Panc1 (cell line): ENCODE data around the gene RXRG. TPM values are rescaled to one million over a fixed set of nuclear protein-coding genes. Genes with fewer than 3 reads are reported as not detected.

Experiments used
- ATAC-seq: fragments of 200-7000 bp; cut with Tn5 transposase; 2 replicates; pipeline ENCODE4 v1.9.1; 2020; ENCODE audit warnings: mild to moderate bottlenecking, moderate library complexity
- BruUV-seq: library from RNA; stranded (reverse); fragments of 400-500 nt; replicated peaks from 2 replicates; lab custom pipeline; 2021; lab: Mats Ljungman, UMichigan
- CTCF ChIA-PET: fragments of 300-600 bp; sonication (Branson Sonifier 250); formaldehyde crosslinking; loops from one replicate; lab custom pipeline; 2022; ENCODE audit warnings: antibody characterized with exemption; lab: Charles Lee
- POLR2A ChIA-PET: fragments of 300-600 bp; sonication (Branson Sonifier 250); formaldehyde crosslinking; loops from one replicate; lab custom pipeline; 2022; ENCODE audit warnings: antibody characterized with exemption; lab: Charles Lee
- DNase-seq: peaks from one replicate; pipeline ENCODE4 v3.0.0-alpha.2; 2010; ENCODE audit warnings: low read depth, low spot score
- H3K27ac ChIP-seq: 2 replicates; pipeline ENCODE4 v1.5.1; 2011; ENCODE audit warnings: mild to moderate bottlenecking, low read length, inconsistent platforms
- H3K27me3 ChIP-seq: fragments of 200-500 bp; sonication (Bioruptor generic); 2 replicates; pipeline ENCODE4 v1.6.0; 2014; ENCODE audit warnings: low read length, inconsistent platforms; ENCODE audit not compliant: control insufficient read depth, insufficient read depth
- H3K36me3 ChIP-seq: fragments of 200-500 bp; sonication (Bioruptor generic); 2 replicates; pipeline ENCODE4 v1.5.1; 2014; ENCODE audit warnings: inconsistent platforms, mild to moderate bottlenecking, low read length, moderate library complexity; ENCODE audit not compliant: control insufficient read depth, insufficient read depth
- H3K4me1 ChIP-seq: 2 replicates; pipeline ENCODE4 v1.5.1; 2011; ENCODE audit warnings: inconsistent platforms, mild to moderate bottlenecking, low read length, moderate library complexity; ENCODE audit not compliant: control insufficient read depth, insufficient read depth
- H3K4me3 ChIP-seq, 2 experiments: 2 replicates each; pipeline ENCODE4 v1.5.1; 2011 to 2012; ENCODE audit warnings: low read depth in 2 of 2, low read length in 2 of 2, mild to moderate bottlenecking in 2 of 2, inconsistent platforms in 1 of 2, moderate library complexity in 1 of 2
- H3K9me3 ChIP-seq: fragments of 200-500 bp; sonication (Bioruptor generic); 2 replicates; pipeline ENCODE4 v1.5.1; 2014; ENCODE audit warnings: low read depth, mild to moderate bottlenecking, inconsistent platforms, low read length, moderate library complexity; ENCODE audit not compliant: control insufficient read depth, insufficient read depth
- CTCF ChIP-seq: fragments of 450-650 bp; IDR thresholded peaks from 2 replicates; pipeline ENCODE4 v1.5.1; 2017; ENCODE audit warnings: mild to moderate bottlenecking
- POLR2AphosphoS5 ChIP-seq: IDR thresholded peaks from 2 replicates; pipeline ENCODE4 v1.6.1; 2012; ENCODE audit warnings: mild to moderate bottlenecking, low read depth, low read length, moderate library complexity
- REST ChIP-seq, 2 experiments: IDR thresholded peaks; 2 replicates each; pipeline ENCODE4 v1.6.1; 2011 to 2012; ENCODE audit warnings: low read depth in 2 of 2, control low read depth in 1 of 2, low read length in 1 of 2, mild to moderate bottlenecking in 1 of 2, moderate library complexity in 1 of 2; ENCODE audit not compliant: insufficient read depth in 1 of 2
- SIN3A ChIP-seq: IDR thresholded peaks from 2 replicates; pipeline ENCODE4 v1.6.1; 2012; ENCODE audit warnings: low read depth, mild to moderate bottlenecking, low read length, moderate library complexity, borderline replicate concordance; ENCODE audit not compliant: insufficient read depth
- TCF7L2 ChIP-seq: IDR thresholded peaks from 2 replicates; pipeline ENCODE4 v1.6.1; 2011; ENCODE audit warnings: mild to moderate bottlenecking, low read depth, low read length, inconsistent platforms
- in situ Hi-C: cut with HindIII; loops from 2 replicates; pipeline ENCODE4 v1.10.0; 2016; ENCODE audit warnings: low sequenced_read_pairs, low pct_unique_long_range_greater_than_20kb
- intact Hi-C: fragments of 100-400 bp; cut with micrococcal nuclease; formaldehyde crosslinking; loops from one replicate; pipeline ENCODE4 v1.10.0; 2022; ENCODE audit not compliant: unreplicated experiment
- total RNA-seq: library from RNA; stranded (reverse); gene quantifications from one replicate; pipeline ENCODE4 v1.2.1, GENCODE V29; 2021; ENCODE audit not compliant: unreplicated experiment

Gene RXRG
- total RNA-seq, 1 experiment from 2014 or later = not detected

- POLR2A ChIA-PET = no interaction called here
- no peaks in the 10 kb centered on the region for H3K36me3 ChIP-seq
These were observed 20.3 kb downstream of the RXRG start for GRCh38 chr1:165424454-165425216.

GRCh38 chr1:165423136-165423535 lies 21.8 kb downstream of the RXRG start:
- POLR2A ChIA-PET = interaction anchor here (0.6 kb wide), 1 partner anchor 58 kb away, joined by 13 read pairs; no protein-coding TSS in a partner anchor
- no peaks in the 10 kb centered on the region for H3K27me3 ChIP-seq
- in situ Hi-C loops (no loop called here), intact Hi-C loops (no loop called here)
- no peaks in the 10 kb centered on the region for H3K36me3 ChIP-seq
- H3K4me1 ChIP-seq = no peaks in the 10 kb centered on the region
- ATAC-seq (no peak), DNase-seq (no peak)
- no peaks in the 10 kb centered on the region for H3K9me3 ChIP-seq
- H3K27ac ChIP-seq = no peak overlapping the region
- TF ChIP-seq TCF7L2 = no peak
- TF ChIP-seq CTCF = no peak
- TF ChIP-seq SIN3A = no peak
- no peak for TF ChIP-seq POLR2AphosphoS5
- TF ChIP-seq REST (IDR thresholded peaks at IDR 0.05; ENCODE audit: insufficient read depth in 1 of 2, low read depth in 2 of 2, low read length in 1 of 2) = no peak
- CTCF ChIA-PET = no interaction called here
- BruUV-seq = no TSS peak
- no peak overlapping the region for H3K4me3 ChIP-seq

More at GRCh38 chr1:165424454-165425216, 20.3 kb downstream of the RXRG start:
- no peaks in the 10 kb centered on the region for H3K9me3 ChIP-seq
- H3K4me3 ChIP-seq = no peak overlapping the region
- intact Hi-C loops = no loop called here
- no peaks in the 10 kb centered on the region for H3K4me1 ChIP-seq
- no peak for TF ChIP-seq TCF7L2
- no peak for TF ChIP-seq POLR2AphosphoS5
- no peak for TF ChIP-seq REST (IDR thresholded peaks at IDR 0.05; ENCODE audit: insufficient read depth in 1 of 2, low read depth in 2 of 2, low read length in 1 of 2)
- no peak for TF ChIP-seq SIN3A
- no peak for TF ChIP-seq CTCF
- H3K27me3 ChIP-seq = no peaks in the 10 kb centered on the region
- no peak for ATAC-seq
- DNase-seq = no peak
- BruUV-seq = no TSS peak
- no peak overlapping the region for H3K27ac ChIP-seq
- in situ Hi-C loops = no loop called here
- CTCF ChIA-PET = no interaction called here
